RWPE1 (cell line): ENCODE results near the gene CDH3.

ENCODE experiments used
- CTCF ChIA-PET: fragments of 350-600 bp; sonication (Branson Sonifier 250); formaldehyde crosslinking; extraction: SDS; loops from one replicate; lab custom pipeline; 2021; lab: Yijun Ruan, JAX
- POLR2A ChIA-PET: fragments of 400-600 bp; formaldehyde crosslinking; extraction: SDS; loops from one replicate; lab custom pipeline; 2020; ENCODE audit warnings: antibody characterized with exemption; ENCODE audit not compliant: low non-redundant PET; lab: Yijun Ruan, JAX
- DNase-seq: peaks from one replicate; pipeline ENCODE4 v3.0.0; 2012; ENCODE audit warnings: low spot score
- H3K27ac ChIP-seq: fragments of 450-650 bp; 2 replicates; pipeline ENCODE4 v1.5.1; 2017
- TF ChIP-seq, protein P1 (sequence below): fragments of 450-650 bp; conservative IDR thresholded peaks from 2 replicates; pipeline ENCODE4 v1.5.1; 2017; ENCODE audit warnings: low read depth, mild to moderate bottlenecking

CDH3 gene

DNA sequence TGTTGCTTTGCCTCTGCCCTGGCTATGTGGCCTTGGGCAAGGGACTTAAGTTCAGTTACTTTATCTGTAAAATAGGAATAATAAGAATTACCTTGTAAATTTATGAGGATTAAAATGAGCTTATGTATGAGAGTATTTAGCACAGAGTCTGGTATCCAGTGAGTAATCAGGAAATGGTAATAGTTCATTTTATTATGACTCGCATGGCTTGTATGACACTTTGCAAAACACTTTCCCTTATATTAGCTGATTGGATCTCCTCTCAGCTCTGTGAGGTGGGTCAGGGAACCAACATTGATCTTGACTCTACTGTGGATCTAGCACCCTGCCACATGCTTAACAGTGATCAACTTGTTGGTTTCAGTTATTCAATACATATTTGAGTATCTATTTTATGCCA is 8.3 kb upstream of the CDH3 start:
- DNase-seq: peak; percentile 36
- TF ChIP-seq, protein P1, sequence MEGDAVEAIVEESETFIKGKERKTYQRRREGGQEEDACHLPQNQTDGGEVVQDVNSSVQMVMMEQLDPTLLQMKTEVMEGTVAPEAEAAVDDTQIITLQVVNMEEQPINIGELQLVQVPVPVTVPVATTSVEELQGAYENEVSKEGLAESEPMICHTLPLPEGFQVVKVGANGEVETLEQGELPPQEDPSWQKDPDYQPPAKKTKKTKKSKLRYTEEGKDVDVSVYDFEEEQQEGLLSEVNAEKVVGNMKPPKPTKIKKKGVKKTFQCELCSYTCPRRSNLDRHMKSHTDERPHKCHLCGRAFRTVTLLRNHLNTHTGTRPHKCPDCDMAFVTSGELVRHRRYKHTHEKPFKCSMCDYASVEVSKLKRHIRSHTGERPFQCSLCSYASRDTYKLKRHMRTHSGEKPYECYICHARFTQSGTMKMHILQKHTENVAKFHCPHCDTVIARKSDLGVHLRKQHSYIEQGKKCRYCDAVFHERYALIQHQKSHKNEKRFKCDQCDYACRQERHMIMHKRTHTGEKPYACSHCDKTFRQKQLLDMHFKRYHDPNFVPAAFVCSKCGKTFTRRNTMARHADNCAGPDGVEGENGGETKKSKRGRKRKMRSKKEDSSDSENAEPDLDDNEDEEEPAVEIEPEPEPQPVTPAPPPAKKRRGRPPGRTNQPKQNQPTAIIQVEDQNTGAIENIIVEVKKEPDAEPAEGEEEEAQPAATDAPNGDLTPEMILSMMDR: no peak
- H3K27ac ChIP-seq: no peak overlapping the region
- CTCF ChIA-PET: interaction anchor here (0.6 to 1.3 kb wide), 2 partner anchors 10 to 46 kb away, joined by 4 to 7 read pairs; no protein-coding TSS in a partner anchor
- POLR2A ChIA-PET: interaction anchor here (1.4 kb wide), 1 partner anchor 8 kb away, joined by 10 read pairs; the partner anchor contains the start of gene CDH3

DNA sequence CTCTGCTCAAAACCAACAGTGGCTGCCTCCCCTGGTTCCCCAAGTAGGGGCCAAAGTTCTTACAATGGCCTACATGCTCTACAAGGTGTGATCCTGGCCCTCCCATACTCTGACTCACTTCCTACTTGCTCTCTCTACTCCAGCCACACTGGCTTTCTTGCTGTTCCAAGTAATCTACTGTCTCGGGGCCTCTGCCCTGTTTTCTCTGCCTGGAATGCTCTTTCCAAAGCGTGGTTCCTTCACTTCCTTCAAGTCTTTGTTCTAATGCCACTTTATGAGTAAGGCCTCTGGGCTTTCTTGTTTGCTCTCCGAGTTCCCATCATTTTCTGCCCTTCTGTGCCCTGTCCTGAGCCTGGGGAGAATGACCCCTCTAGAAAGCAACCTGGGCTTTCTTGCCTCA is 4.1 kb upstream of the CDH3 start:
- peak overlapping the region; percentile 79 for H3K27ac ChIP-seq
- TF ChIP-seq, protein P1: no peak
- POLR2A ChIA-PET: no interaction called here
- CTCF ChIA-PET: interaction anchor here (0.6 kb wide), 1 partner anchor 42 kb away, joined by 3 read pairs; no protein-coding TSS in a partner anchor
- peak; percentile 45 for DNase-seq

DNA sequence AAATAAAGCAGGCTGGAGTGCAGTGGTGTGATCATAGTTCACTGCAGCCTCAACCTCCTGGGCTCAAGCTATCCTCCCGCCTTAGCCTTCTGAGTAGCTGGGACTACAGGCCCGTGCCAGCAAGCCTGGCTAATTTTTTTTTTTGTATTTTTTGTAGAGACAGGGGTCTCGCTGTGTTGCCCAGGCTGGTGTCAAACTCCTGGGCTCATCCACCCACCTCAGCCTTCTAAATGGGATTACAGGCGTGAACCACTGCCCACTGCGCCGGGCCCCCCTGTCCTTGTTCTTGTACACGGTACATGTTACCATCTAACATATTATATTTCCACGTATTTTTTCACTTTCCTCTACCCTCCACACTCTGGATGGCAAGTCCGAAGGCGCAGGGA is 3.1 kb upstream of the CDH3 start:
- DNase-seq: no peak
- POLR2A ChIA-PET: no interaction called here
- CTCF ChIA-PET: interaction anchor here (0.7 kb wide), 1 partner anchor 151 kb away, joined by 3 read pairs; no protein-coding TSS in a partner anchor
- no peak overlapping the region for H3K27ac ChIP-seq
- TF ChIP-seq, protein P1: no peak

DNA sequence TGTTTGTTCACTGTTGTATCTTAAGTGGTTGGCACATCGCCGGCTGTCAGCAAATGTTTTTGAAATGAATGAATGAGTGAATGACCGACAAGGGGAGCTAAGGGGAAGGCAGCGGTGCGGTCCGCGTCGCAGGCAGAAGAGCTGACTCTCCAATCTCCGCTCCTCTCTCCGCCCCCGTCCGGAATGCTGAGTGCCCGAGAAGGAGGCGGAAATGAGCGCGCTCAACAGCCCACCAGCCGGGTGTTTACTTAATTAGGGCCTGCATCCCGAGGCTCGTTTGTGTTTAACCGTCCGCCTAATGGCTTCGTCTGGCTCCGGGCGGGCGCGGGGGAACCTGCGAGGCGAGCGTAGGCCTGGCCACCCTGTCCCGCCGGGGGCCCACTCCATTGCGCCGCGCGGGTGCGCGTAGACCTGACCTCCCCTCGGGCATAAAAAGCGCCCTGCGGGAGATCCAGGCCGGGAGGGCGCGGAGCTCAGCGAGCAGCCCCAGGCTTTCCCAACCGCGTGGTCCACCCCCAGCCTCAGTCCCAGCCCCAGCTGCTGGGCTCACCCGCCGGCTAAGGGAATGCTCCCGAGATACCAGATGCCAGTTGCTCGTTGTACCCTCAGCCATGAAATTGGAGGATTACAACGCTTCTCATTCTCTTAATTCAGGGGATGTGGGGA is 2.5 kb upstream of the CDH3 start:
- no peak overlapping the region for H3K27ac ChIP-seq
- ChIA-PET POLR2A (no interaction called here), CTCF (no interaction called here)
- TF ChIP-seq, protein P1: no peak
- no peak for DNase-seq

DNA sequence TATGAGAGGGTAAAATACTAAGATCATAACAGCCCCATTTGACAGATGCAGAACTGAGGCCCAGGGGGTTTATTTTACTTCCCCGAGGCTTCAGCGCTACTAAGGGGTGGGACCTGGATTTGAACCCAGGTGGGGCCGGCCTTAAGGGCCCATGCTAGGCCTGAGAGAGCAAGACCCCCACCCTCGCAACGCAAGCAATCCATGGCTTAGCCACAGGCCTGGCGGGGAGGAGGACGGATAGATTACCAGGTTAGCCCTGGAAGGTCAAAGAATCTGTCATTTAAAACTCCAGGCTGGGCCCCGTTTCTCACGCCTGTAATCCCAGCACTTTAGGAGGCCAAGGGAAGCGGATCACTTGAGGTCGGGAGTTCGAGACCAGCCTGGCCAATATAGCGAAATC is 1.9 kb upstream of the CDH3 start:
- no peak for DNase-seq
- TF ChIP-seq, protein P1: no peak
- H3K27ac ChIP-seq: 0 out of 2 replicates have a peak overlapping the region, but pooled peaks have one; percentile 82
- POLR2A ChIA-PET: no interaction called here
- CTCF ChIA-PET: interaction anchor here (0.6 to 0.9 kb wide), 2 partner anchors 115 to 204 kb away, joined by 3 to 4 read pairs; no protein-coding TSS in a partner anchor

DNA sequence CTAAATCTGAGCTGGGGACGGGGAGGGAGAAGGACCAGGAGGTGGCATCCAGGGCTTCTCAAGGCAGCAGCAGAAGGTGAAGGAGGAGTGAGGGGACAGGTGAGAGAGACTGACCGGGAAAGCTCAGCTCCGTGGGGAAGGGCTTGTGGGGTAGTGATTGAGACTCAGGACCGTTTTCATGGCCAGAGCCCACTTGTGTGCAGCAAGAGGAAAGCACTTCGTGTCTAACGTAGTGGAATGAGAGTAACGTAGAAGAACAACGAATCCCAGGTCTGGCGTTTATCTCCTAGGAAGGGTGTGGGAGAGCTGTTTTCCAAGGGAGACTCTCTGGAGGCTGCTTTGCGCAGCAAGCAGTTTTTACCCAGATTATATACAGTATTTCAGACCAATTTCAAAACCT is 1.3 kb upstream of the CDH3 start:
- CTCF ChIA-PET: interaction anchor here (0.9 kb wide), 1 partner anchor 115 kb away, joined by 3 read pairs; no protein-coding TSS in a partner anchor
- TF ChIP-seq, protein P1: no peak
- no peak for DNase-seq
- POLR2A ChIA-PET: no interaction called here
- peak overlapping the region; percentile 82; the same call in 1 of the 2 replicates for H3K27ac ChIP-seq
